ENCODE measurements around the gene TMEM131L.

- TF ChIP-seq CTCF (IDR thresholded peaks at IDR 0.05) (no peak), ZFX (IDR thresholded peaks at IDR 0.05; ENCODE audit: borderline replicate concordance) (no peak)
Measured at GRCh38 chr4:153513596-153513995, 47.4 kb downstream of the TMEM131L start.
